Heart left ventricle (tissue), 16 donors: ENCODE measurements around the gene GTF2IRD1. TPM values are rescaled to one million over a fixed set of nuclear protein-coding genes. Genes with fewer than 3 reads are reported as not detected.
"Not testable (repeated sequence)": the region's sequence is repeated elsewhere in the genome, so short reads cannot be mapped to it uniquely, and the experiment has no call there.

Source experiments
- ATAC-seq, 4 donors: fragments of 200-7000 bp; cut with Tn5 transposase; one replicate each; pipeline ENCODE4 v1.9.1; 2020 to 2022; ENCODE audit warnings: moderate library complexity in 4 of 4, mild to moderate bottlenecking in 3 of 4, moderate number of reproducible peaks in 1 of 4
- DNase-seq, 5 donors: peaks; one replicate each; pipeline ENCODE4 v3.0.0-alpha.2; 2020
- H3K27ac ChIP-seq, 12 donors: fragments of 200-600 bp; sonication (generic) in 4 of 12; one replicate each; pipeline versions ENCODE4 v1.5.0 to v1.8.0; 2016 to 2022; ENCODE audit warnings: mild to moderate bottlenecking in 2 of 12
- H3K27me3 ChIP-seq, 9 donors: fragments of 200-600 bp; sonication (generic) in 2 of 9; one replicate each; pipeline versions ENCODE4 v1.5.1 to v1.8.0; 2016 to 2022; ENCODE audit warnings: mild to moderate bottlenecking in 3 of 9
- H3K36me3 ChIP-seq, 9 donors: fragments of 200-600 bp; sonication (generic) in 2 of 9; one replicate each; pipeline versions ENCODE4 v1.5.0 to v1.8.0; 2018 to 2022; ENCODE audit warnings: mild to moderate bottlenecking in 2 of 9
- H3K4me1 ChIP-seq, 12 donors: fragments of 200-600 bp; sonication (generic) in 4 of 12; one replicate each; pipeline versions ENCODE4 v1.5.0 to v1.8.0; 2016 to 2022; ENCODE audit warnings: mild to moderate bottlenecking in 3 of 12
- H3K4me3 ChIP-seq, 12 donors: fragments of 200-600 bp; sonication (generic) in 4 of 12; one replicate each; pipeline versions ENCODE4 v1.5.0 to v1.8.0; 2017 to 2022; ENCODE audit warnings: mild to moderate bottlenecking in 9 of 12, moderate library complexity in 4 of 12
- H3K9me3 ChIP-seq, 12 donors: fragments of 200-600 bp; sonication (generic) in 4 of 12; one replicate each; pipeline versions ENCODE4 v1.5.0 to v1.8.0; 2016 to 2022; ENCODE audit warnings: mild to moderate bottlenecking in 1 of 12
- POLR2A ChIP-seq, 2 donors: fragments of 450-650 bp; IDR thresholded peaks; one replicate each; pipeline ENCODE4 v1.6.1; 2017; ENCODE audit warnings: antibody characterized with exemption in 2 of 2, mild to moderate bottlenecking in 2 of 2, moderate library complexity in 2 of 2
- WGBS, 4 donors: extraction: QIAGEN DNeasy Blood & Tissue Kit in 2 of 4; methylation state at CpG; one replicate each; pipeline versions ENCODE4 v1.1.5 to v1.1.7; 2013 to 2018; 5-methylcytosine and 5-hydroxymethylcytosine counted together
- intact Hi-C, 10 donors: fragments of 100-400 bp; cut with DNase I; formaldehyde crosslinking; loops; one replicate each; pipeline versions ENCODE4 v1.11.1 to v1.14.2; 2022
- polyA plus RNA-seq, 2 donors: library from polyadenylated mRNA; stranded (reverse); fragments of 200-250 nt; gene quantifications; one replicate each; pipeline ENCODE4 v1.2.3, GENCODE V29; 2013
- total RNA-seq, 9 donors: library from RNA; depleted of rRNA in 2 of 9; stranded (reverse); fragments of >200 nt in 2 of 9; fragmentation: NEBNext Ultra II Directional in 3 of 9; extraction: Animal tissue kit (Norgen Biotek cat#: 25700) in 3 of 9; gene quantifications; one replicate each; pipeline versions ENCODE4 v1.1.0 to v1.2.4, GENCODE V29; 2016 to 2023
- TF ChIP-seq, protein P1 (sequence below), 12 donors: fragments of 200-600 bp; sonication (generic) in 4 of 12; IDR thresholded peaks; one replicate each; pipeline versions ENCODE4 v1.5.0 to v1.8.0; 2018 to 2022; ENCODE audit warnings: antibody characterized with exemption in 12 of 12, mild to moderate bottlenecking in 5 of 12
- donor health status: ischemic (EF 13 %, LVEDD 7.1; RV severe dilation, severe dysfunction).
- donor health status: healthy with polysubstance abuse.
- donor health status: DM: no; HTN: yes; CAD: no.
- donor health status: DM: no; HTN: no; CAD: no.
- donor health status: ischemic (EF 25% LVEDD 6.9; RV normal size, moderate dysfunction).
- donor health status: ischemic (EF 25% LVEDD 5.7; RV mildly dilated, moderate dysfunction).
- donor health status: healthy.
- donor health status: DM: yes; HTN: yes; CAD: no.
- donor health status: ischemic (EF 35%, LVEDD 5.7; RV mildly dilated, moderate dysfunction).
- donor health status: nonischemic (EF 11% LVEDD 7.7; RV severe dilation, severe dysfunction).
- donor health status: DM: yes; HTN: yes; CAD: no.
- donor health status: PGD.
- donor health status: ischemic (EF 29% LVEDD 5.4; RV normal size, mild dysfunction).
- donor health status: nonischemic (EF 23%, LVEDD 6.1; RV moderate dilation, normal function).

Gene GTF2IRD1
- total and polyA plus RNA-seq, 11 donors, result 10.0 to 40.4 (median 15.6) TPM

- intact Hi-C loops, result loop anchor here in 4 of 10 donors (5.0 to 10.0 kb wide), 4 partner anchors 154 to 637 kb away; no protein-coding TSS in a partner anchor
- no peak for TF ChIP-seq POLR2A (IDR thresholded peaks at IDR 0.05)
- TF ChIP-seq, protein P1, sequence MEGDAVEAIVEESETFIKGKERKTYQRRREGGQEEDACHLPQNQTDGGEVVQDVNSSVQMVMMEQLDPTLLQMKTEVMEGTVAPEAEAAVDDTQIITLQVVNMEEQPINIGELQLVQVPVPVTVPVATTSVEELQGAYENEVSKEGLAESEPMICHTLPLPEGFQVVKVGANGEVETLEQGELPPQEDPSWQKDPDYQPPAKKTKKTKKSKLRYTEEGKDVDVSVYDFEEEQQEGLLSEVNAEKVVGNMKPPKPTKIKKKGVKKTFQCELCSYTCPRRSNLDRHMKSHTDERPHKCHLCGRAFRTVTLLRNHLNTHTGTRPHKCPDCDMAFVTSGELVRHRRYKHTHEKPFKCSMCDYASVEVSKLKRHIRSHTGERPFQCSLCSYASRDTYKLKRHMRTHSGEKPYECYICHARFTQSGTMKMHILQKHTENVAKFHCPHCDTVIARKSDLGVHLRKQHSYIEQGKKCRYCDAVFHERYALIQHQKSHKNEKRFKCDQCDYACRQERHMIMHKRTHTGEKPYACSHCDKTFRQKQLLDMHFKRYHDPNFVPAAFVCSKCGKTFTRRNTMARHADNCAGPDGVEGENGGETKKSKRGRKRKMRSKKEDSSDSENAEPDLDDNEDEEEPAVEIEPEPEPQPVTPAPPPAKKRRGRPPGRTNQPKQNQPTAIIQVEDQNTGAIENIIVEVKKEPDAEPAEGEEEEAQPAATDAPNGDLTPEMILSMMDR (IDR thresholded peaks at IDR 0.05), result no peak
- H3K4me3 ChIP-seq, result no peak overlapping the region
Measured at GRCh38 chr7:74410772-74411171, 42.9 kb upstream of the GTF2IRD1 start.

DNA sequence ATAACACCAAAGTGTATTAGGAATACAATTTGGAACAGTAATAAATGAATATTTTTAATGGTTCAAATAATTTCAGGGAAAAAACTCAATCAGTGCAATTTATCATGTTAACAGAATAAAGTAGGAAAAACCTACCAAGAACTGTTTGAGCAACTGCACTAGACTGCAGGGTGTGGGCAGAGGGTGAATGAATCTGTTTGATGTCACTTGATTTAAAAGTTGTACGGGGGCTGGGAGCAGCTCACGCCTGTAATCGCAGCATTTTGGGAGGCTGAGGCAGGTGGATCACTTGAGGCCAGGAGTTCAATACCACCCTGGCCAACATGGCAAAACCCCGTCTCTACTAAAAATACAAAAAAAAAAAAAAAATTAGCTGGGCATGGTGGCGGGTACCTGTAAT, 42.1 kb upstream of the GTF2IRD1 start:
- H3K27me3 ChIP-seq, H3K36me3 ChIP-seq, H3K27ac ChIP-seq, ATAC-seq, DNase-seq, H3K4me1 ChIP-seq, H3K9me3 ChIP-seq, H3K4me3 ChIP-seq: not testable (repeated sequence)
- WGBS, 4 donors, result 73 to 84% (median 79%) methylated on average over 5 of the region's 5 CpGs
- intact Hi-C loops, result loop anchor here in 4 of 10 donors (5.0 to 10.0 kb wide), 4 partner anchors 153 to 636 kb away; no protein-coding TSS in a partner anchor

More at GRCh38 chr7:74410772-74411171, 42.9 kb upstream of the GTF2IRD1 start:
- H3K4me1 ChIP-seq, result no peaks in the 10 kb centered on the region
- peak in 1 of 5 donors; percentile 18 for DNase-seq
- no peak overlapping the region for H3K27ac ChIP-seq
- no peaks in the 10 kb centered on the region for H3K27me3 ChIP-seq
- WGBS, 4 donors, result 63 to 74% (median 72%) methylated on average over 2 of the region's 2 CpGs
- H3K9me3 ChIP-seq, result no peaks in the 10 kb centered on the region
- ATAC-seq, result no peak
- no peaks in the 10 kb centered on the region for H3K36me3 ChIP-seq

- Histone ChIP-seq H3K4me1 (no peaks in the 10 kb centered on the region), H3K36me3 (no peaks in the 10 kb centered on the region), H3K27me3 (peaks cover 0 to under 1% (median 0%) of the 10 kb centered on the region in 9 donors), H3K4me3 (no peak overlapping the region), H3K9me3 (no peaks in the 10 kb centered on the region), H3K27ac (no peak overlapping the region)
- peak in 1 of 5 donors; percentile 11 for DNase-seq
- TF ChIP-seq, protein P1 (IDR thresholded peaks at IDR 0.05), result no peak
- TF ChIP-seq POLR2A (IDR thresholded peaks at IDR 0.05), result no peak
- ATAC-seq, result no peak
- intact Hi-C loops, result loop anchor here in 4 of 10 donors (5.0 to 10.0 kb wide), 4 partner anchors 153 to 635 kb away; no protein-coding TSS in a partner anchor
- 42 to 58% (median 46%) methylated on average over 4 of the region's 4 CpGs for WGBS, 4 donors
Measured at GRCh38 chr7:74412056-74412455, 41.6 kb upstream of the GTF2IRD1 start.

- H3K27ac ChIP-seq, result no peak overlapping the region
- DNase-seq (no peak), ATAC-seq (no peak)
- intact Hi-C loops, result loop anchor here in 4 of 10 donors (5.0 to 10.0 kb wide), 4 partner anchors 152 to 635 kb away; no protein-coding TSS in a partner anchor
- no peaks in the 10 kb centered on the region for H3K9me3 ChIP-seq
- peaks cover 0 to 4% (median 0%) of the 10 kb centered on the region in 12 donors for H3K4me1 ChIP-seq
- no peak overlapping the region for H3K4me3 ChIP-seq
- no peaks in the 10 kb centered on the region for H3K36me3 ChIP-seq
- TF ChIP-seq, protein P1 (IDR thresholded peaks at IDR 0.05), result no peak
- TF ChIP-seq POLR2A (IDR thresholded peaks at IDR 0.05), result no peak
- peaks cover 0 to 4% (median 0%) of the 10 kb centered on the region in 9 donors for H3K27me3 ChIP-seq
- WGBS, 4 donors, result 81 to 86% (median 83%) methylated on average over 3 of the region's 3 CpGs
Measured at GRCh38 chr7:74412603-74413002, 41.1 kb upstream of the GTF2IRD1 start.

- H3K9me3 ChIP-seq, ATAC-seq: not testable (repeated sequence)
- intact Hi-C loops, result loop anchor here in 6 of 10 donors (5.0 to 10.0 kb wide), 4 partner anchors 150 to 633 kb away; no protein-coding TSS in a partner anchor
Measured at GRCh38 chr7:74414595-74415333, 38.9 kb upstream of the GTF2IRD1 start.

More at GRCh38 chr7:74414595-74415333, 38.9 kb upstream of the GTF2IRD1 start:
- WGBS, 4 donors, result 86% methylated on average over 7 of the region's 7 CpGs; no CpG with 5 or more reads in 3 of the 4 donors
- H3K27me3 ChIP-seq, H3K27ac ChIP-seq, DNase-seq, H3K4me3 ChIP-seq, H3K36me3 ChIP-seq, H3K4me1 ChIP-seq: not testable (repeated sequence)
